GM18499 (cell line): Measurements from ENCODE around the gene MTCH1.
"Not testable (repeated sequence)": the region's sequence is repeated elsewhere in the genome, so short reads cannot be mapped to it uniquely, and the experiment has no call there.

Source experiments
- ATAC-seq: cut with Tn5 transposase; IDR thresholded peaks from one replicate; pipeline ENCODE4 v1.9.1; 2021; ENCODE audit warnings: moderate number of reproducible peaks; ENCODE audit not compliant: insufficient read depth, unreplicated experiment

MTCH1 gene

GRCh38 chr6:36999061-36999750 lies 13.2 kb upstream of the MTCH1 start:
- ATAC-seq = no peak

GRCh38 chr6:36998723-36999038 lies 12.7 kb upstream of the MTCH1 start:
- no peak for ATAC-seq

DNA sequence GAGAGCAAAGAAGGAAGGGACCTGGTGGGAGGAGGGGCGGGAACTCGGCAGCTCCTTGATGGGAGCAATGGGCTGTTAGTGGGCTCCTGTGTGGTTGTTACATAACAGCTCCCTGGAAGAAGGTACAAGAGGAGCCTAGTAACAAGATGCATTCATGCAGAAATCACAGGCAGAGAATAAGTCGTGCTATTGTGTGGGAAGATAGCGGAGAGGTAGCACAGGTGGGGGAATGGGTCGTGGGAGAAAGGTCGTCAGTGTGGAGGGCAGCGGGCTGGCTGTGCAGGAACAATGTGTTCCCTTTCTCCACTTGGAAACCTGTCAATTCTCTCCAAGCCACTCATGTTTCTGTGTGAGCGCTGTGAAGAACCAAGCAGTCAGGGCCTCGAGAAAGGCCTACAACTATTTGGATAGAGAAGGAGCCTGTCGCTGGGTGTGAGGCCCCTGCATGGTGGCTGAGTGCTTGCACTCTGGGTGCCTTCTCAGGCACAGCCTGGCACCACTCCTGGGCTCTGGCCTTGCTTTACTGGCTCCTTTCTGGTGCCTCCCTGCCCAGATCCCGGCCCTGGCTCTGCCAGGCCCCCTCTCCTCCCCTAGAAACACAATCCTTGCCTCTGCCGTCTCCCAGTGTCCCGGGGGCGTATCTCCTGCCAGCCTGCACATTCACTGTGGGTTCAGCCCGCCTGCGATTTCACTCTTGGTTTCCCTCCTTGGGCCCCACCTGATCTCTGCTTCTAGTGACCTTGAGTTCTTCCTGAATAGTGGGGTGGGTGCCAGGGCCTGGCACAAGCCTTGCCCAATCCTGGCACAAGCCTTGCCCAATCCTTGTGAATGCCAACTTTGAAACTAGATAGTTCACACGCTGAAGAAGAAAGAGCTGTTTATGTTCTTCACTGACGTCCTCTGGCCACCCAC lies 12.1 kb upstream of the MTCH1 start:
- no peak for ATAC-seq

- not testable (repeated sequence) for ATAC-seq
Measured at GRCh38 chr6:36990401-36990800, 4.4 kb upstream of the MTCH1 start.

DNA sequence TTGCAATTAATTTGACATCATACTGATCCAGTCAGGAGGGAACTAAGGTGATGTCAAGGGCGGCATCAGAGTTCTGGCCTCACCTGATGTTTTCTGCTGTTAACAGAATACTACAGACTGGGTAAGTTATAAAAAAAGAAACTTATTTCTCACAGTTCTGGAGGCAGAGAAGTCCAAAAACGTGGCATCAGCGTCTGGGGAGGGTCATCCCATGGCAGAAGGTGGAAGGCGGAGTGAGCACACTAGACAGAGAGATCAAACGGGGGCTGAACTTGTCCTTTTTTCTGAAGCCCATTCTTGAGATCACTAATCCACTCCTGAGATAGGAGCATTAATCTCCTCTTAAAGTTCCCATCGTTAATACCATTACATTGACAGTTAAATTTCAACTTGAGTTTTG lies 3.3 kb upstream of the MTCH1 start:
- ATAC-seq = no peak

DNA sequence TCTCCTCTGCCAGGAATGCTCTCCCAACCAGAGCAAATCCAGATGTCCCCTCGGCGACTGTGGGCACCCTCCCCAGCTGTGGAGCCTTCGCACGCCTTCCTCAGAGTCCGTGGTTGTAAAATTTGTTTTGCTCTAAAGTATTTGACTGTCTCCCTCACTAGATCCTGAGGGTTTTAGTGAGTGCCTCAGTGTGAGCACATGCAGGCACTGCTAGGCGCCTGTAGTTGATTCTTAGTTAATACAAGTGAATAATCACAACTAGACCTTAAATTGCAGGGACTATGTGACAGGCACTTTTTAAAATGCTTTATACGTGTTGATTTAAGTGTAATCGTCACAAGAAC lies 680 bp upstream of the MTCH1 start:
- no peak for ATAC-seq

- no peak for ATAC-seq
Measured at GRCh38 chr6:36985417-36985807, 584 bp downstream of the MTCH1 start.

DNA sequence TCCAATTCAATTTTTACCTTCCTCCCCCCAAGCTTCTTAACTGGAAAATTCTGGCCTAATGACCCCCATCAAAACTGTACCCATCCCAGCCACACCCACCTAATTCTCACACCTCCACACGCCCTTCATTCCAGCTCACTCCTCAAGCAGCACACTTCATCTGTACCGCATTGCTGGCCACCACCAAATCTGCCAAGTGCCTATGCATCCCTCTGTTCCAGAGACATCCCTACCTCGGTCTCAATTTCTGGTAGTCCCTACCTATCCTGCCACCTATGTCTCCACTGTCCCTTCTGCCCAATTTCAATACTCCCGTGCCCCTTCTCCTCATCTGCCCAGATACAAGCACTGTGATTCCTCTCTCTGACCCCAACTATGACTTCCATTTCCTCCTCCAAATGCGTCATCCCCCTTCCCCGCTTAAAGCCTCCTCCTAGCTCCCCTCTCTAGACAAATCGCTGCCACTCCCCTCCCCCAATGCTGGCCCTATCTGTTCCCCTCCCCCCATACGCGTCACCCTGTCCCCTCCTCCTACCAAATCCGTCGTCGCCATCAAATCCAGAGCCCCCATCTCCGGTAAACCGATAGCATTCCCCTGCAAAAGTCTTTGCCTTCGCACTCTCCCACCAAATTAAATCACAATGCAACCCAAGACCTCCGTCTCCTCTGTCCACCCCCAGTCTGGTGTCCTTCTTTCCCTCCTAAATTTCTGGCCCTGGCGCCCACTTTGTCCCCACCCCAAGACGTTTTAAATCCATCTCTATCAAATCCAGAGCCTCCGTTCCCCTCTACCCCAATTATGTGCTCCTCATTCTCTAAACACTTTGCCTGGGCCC lies 1.2 kb downstream of the MTCH1 start:
- ATAC-seq = no peak

DNA sequence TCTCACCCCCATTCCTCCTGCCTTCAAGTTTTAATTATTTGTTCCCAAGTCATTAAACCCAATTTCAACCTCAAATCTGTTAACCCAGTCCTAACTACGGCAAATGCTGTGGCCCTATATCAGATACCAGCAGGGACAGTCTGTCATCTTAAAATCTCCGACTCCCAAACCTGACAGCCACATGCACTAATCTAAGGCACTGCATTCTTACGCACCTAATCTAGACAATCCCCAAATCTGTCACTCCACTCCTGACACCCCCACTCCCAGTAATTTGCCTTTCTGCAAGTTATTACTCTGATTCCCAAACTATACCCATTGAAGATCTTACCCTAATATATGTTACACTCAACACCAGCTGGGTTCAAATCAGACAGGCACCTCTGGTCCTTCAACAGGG lies 2.5 kb downstream of the MTCH1 start:
- ATAC-seq = no peak

- no peak for ATAC-seq
Measured at GRCh38 chr6:36980876-36981619, 4.9 kb downstream of the MTCH1 start.

- no peak for ATAC-seq
Measured at GRCh38 chr6:36980129-36980528, 5.9 kb downstream of the MTCH1 start.

GRCh38 chr6:36979347-36979742 lies 6.7 kb downstream of the MTCH1 start:
- ATAC-seq = no peak

- ATAC-seq = no peak
Measured at GRCh38 chr6:36978421-36979346, 7.3 kb downstream of the MTCH1 start.

DNA sequence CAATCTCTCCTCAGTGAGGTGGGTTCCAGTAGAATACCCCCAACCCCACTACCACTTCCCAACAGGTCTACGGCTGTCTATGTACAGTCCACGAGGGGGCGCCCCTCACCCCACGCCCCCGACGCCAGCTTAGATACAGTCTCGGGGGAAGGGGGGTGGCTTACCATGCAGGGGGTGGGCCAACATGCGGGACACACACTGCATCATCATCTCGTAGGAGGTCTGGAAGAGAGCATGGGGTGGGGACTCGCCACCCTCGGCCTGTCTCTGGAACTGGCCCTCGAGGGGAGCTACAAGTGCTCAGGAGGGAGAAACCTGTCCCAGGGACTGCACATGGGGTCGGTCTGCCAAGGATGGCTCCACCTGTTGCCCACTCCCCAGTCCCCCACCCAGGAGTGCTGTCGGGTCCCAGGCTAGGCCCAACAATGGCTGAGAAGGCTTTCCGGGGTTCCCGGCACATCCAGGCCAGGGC lies 8.5 kb downstream of the MTCH1 start:
- ATAC-seq = no peak

- ATAC-seq = no peak
Measured at GRCh38 chr6:36976931-36977330, 9.1 kb downstream of the MTCH1 start.

- no peak for ATAC-seq
Measured at GRCh38 chr6:36976509-36976908, 9.5 kb downstream of the MTCH1 start.

DNA sequence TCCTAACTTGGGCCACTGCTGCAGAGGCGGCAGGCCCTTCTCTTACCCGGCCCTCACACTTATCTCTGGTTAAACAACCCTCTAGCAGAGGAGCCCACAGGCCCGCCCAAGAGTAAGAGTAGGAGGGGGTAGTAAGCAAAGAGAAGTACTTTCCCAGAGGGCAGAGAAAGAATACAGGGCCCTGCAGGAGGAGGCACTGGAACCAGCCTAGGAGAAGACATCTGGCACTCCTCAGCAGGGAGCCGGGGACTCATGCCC lies 10.1 kb downstream of the MTCH1 start:
- ATAC-seq = no peak

- ATAC-seq = no peak
Measured at GRCh38 chr6:36975231-36976006, 10.6 kb downstream of the MTCH1 start.

DNA sequence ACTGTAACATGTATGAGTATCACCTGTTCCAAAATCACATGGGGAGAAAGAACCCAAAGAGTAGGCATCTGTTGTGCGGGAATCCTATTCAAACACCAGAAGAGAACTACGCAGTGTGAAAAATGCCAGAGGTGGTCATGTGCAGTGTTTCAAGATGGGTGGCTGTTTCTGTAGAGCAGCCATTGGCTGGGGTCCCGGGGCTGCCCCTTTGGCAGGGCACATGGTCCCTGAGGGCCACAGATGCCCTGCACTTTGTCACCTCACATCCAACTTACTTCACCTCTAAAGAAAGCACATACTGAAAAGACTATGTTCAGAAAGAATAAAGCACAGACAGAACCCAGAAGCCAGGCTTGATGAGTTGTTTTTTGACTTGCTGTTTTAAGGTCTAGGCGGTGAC lies 12.3 kb downstream of the MTCH1 start:
- ATAC-seq = no peak
